ENCODE results near the gene APOL4. TPM values are rescaled to one million over a fixed set of nuclear protein-coding genes. Genes with fewer than 3 reads are reported as not detected.
"Not testable (repeated sequence)": the region's sequence is repeated elsewhere in the genome, so short reads cannot be mapped to it uniquely, and the experiment has no call there.

The APOL4 gene, protein sequence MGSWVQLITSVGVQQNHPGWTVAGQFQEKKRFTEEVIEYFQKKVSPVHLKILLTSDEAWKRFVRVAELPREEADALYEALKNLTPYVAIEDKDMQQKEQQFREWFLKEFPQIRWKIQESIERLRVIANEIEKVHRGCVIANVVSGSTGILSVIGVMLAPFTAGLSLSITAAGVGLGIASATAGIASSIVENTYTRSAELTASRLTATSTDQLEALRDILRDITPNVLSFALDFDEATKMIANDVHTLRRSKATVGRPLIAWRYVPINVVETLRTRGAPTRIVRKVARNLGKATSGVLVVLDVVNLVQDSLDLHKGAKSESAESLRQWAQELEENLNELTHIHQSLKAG
- total RNA-seq: 1 to 10 TPM; 3.3 to 7.9 (median 6.4) TPM

DNA sequence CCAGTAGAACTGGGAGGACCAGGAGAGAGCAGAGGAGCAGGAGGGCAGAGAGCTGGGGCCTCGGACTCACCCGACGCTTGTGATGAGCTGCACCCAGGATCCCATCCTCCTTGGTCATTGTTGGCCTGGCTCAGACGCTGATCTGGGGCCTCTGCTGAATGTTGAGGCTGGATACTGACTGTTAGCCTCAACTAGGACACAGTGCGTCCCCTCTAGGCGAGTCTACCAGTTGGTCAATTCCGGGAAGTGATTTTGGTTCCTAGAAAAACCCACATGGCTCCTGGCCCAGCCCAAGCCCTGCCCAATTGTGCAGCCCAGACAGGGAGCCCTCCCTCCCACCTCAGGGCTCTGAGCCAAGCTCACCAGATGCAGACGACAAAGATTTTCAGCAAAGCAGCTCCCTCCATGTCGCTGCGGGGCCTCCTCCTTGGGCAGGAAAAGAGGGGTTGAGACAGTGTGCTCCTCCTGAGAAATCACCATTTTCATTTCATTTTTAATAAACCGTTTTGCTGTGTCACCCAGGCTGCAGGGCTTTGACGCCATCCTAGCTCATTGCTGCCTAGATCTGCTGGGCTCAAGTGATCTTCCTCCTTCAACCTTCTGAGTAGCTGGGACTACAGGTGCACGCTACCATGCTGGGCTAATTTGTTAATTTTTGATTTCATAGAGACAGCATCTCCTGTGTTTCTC lies at the start of gene APOL4:
Gene APOL4, minus strand, starts transcription at position 180 of the 690 bp plus-strand sequence. Its CDS starts 75 bp downstream, at position 105.
- TF ChIP-seq POLR2AphosphoS5 (IDR thresholded peaks at IDR 0.05) (peak in 2 of 3 donors; percentile 49 to 65), POLR2A (IDR thresholded peaks at IDR 0.05) (peak in 1 of 2 donors; percentile 25), EP300 (IDR thresholded peaks at IDR 0.05) (no peak)
- TF ChIP-seq, protein P1, sequence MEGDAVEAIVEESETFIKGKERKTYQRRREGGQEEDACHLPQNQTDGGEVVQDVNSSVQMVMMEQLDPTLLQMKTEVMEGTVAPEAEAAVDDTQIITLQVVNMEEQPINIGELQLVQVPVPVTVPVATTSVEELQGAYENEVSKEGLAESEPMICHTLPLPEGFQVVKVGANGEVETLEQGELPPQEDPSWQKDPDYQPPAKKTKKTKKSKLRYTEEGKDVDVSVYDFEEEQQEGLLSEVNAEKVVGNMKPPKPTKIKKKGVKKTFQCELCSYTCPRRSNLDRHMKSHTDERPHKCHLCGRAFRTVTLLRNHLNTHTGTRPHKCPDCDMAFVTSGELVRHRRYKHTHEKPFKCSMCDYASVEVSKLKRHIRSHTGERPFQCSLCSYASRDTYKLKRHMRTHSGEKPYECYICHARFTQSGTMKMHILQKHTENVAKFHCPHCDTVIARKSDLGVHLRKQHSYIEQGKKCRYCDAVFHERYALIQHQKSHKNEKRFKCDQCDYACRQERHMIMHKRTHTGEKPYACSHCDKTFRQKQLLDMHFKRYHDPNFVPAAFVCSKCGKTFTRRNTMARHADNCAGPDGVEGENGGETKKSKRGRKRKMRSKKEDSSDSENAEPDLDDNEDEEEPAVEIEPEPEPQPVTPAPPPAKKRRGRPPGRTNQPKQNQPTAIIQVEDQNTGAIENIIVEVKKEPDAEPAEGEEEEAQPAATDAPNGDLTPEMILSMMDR (IDR thresholded peaks at IDR 0.05): no peak
- 49% methylated on average over 8 of the region's 13 CpGs for WGBS
- DNase-seq (ENCODE audit: low spot score in 2 of 2): peak; percentile 85 to 92
- Histone ChIP-seq H3K27ac (peak within 1 kb of the TSS; percentile 62), H3K4me3 (peak within 1 kb of the TSS; percentile 28), H3K9me3 (no peaks in the 10 kb centered on the region), H3K27me3 (no peaks in the 10 kb centered on the region), H3K36me3 (no peaks in the 10 kb centered on the region), H3K4me1 (peaks cover 36% of the 10 kb centered on the region)

DNA sequence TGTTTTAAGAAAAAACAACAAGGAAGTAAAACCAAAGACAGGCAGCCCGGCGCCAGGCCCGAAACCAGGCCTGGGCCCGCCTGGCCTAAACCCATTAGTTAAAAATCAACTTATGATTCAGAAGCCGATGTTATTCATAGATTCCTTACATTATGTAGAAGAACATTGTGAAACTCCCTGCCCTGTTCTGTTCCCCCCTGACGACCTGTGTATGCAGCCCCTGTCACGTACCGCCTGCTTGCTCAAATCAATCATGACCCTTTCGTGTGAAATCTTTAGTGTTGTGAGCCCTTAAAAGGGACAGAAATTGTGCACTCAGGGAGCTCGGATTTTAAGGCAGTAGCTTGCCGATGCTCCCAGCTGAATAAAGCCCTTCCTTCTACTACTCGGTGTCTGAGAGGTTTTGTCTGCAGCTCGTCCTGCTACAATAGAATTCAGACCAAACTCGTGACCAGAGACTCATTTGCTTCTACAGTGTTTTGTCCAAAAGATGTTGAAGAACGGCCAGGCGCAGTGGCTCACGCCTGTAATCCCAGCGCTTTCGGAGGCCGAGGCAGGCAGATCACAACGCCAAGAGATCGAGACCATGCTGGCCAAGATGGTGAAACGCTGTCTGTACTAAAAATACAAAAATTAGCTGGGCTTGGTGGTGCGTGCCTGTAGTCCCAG lies 48.8 kb upstream of the APOL4 start:
- not testable (repeated sequence) for H3K4me3 ChIP-seq; H3K36me3 ChIP-seq; H3K27ac ChIP-seq; DNase-seq (ENCODE audit: low spot score in 2 of 2); H3K9me3 ChIP-seq; H3K27me3 ChIP-seq
- WGBS: 87% methylated on average over 24 of the region's 24 CpGs
- peaks cover 30% of the 10 kb centered on the region for H3K4me1 ChIP-seq

DNA sequence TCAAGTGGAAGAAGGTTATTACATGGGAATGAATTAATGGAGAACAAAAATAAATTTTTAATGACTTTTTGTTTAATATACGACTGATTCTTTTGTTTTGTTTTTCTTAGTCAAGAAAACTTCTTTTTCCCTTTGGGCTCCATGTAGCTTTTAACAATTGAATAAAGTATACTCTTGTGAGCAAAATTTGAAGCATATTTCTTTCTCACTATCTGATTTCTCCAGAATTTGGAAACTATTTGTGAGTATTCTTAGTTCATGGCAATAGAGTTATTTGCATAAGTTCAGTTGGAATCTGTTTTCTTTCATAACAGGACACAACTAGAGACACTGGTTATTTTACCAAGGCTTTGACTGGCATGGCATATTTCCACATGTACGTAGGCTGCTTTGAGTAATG lies 47.6 kb upstream of the APOL4 start:
- Histone ChIP-seq H3K4me1 (peaks cover 21% of the 10 kb centered on the region), H3K27ac (no peak overlapping the region)
- WGBS: 90% methylated on average over 2 of the region's 2 CpGs

DNA sequence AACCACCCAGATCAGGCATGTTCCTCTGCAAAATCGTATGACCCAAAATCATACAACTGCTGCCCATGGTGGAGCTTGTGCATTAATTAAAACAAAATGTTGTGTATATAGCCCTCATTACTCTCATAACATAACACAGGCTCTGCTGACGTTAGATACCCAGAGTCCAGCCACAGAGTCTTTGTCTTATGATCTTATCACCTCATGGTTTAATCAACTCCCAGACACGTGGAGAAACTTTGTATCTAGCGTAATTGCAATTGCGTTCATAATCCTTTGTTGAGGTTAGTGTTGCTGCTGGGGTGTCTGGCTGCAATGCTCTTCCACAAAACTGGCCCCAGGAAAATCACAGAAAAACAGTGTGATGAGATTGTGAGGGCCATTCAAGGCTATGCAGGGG lies 46.3 kb upstream of the APOL4 start:
- TF ChIP-seq, protein P1 (IDR thresholded peaks at IDR 0.05): no peak
- TF ChIP-seq EP300 (IDR thresholded peaks at IDR 0.05) (no peak), POLR2AphosphoS5 (IDR thresholded peaks at IDR 0.05) (no peak), POLR2A (IDR thresholded peaks at IDR 0.05) (no peak)
- no peak overlapping the region for H3K27ac ChIP-seq
- 54% methylated on average over 5 of the region's 5 CpGs for WGBS
- no peaks in the 10 kb centered on the region for H3K9me3 ChIP-seq
- H3K36me3 ChIP-seq: no peaks in the 10 kb centered on the region
- peaks cover 17% of the 10 kb centered on the region for H3K4me1 ChIP-seq
- DNase-seq (ENCODE audit: low spot score in 2 of 2): no peak
- H3K4me3 ChIP-seq: no peak overlapping the region
- no peaks in the 10 kb centered on the region for H3K27me3 ChIP-seq

More for the DNA sequence above, 47.6 kb upstream of the APOL4 start:
- Histone ChIP-seq H3K27me3 (no peaks in the 10 kb centered on the region), H3K4me3 (no peak overlapping the region), H3K9me3 (no peaks in the 10 kb centered on the region), H3K36me3 (no peaks in the 10 kb centered on the region)
- TF ChIP-seq POLR2AphosphoS5 (IDR thresholded peaks at IDR 0.05): no peak
- no peak for TF ChIP-seq EP300 (IDR thresholded peaks at IDR 0.05)
- no peak for TF ChIP-seq POLR2A (IDR thresholded peaks at IDR 0.05)
- TF ChIP-seq, protein P1 (IDR thresholded peaks at IDR 0.05): no peak
- no peak for DNase-seq (ENCODE audit: low spot score in 2 of 2)

DNA sequence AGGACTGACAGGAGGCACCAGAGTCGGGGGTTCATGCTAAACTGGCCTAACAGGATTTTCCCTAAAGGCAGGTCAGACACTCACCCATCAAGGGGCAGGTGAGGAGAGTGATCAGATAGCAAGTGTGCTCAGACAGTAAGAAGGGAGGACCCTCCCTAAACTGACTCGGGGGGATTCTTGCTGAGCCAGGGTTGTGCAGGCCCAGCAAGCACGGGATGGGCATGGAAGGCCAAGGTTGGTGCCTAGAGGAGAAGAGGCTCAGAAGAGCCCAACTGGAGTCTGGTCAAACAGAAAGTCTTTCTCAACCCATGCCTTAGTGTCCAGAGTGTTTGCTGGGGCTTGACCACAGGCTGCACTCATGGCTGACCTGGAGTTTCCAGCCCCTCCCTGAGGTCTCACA lies 45.1 kb upstream of the APOL4 start:
- H3K4me3 ChIP-seq: no peak overlapping the region
- peaks cover 12% of the 10 kb centered on the region for H3K4me1 ChIP-seq
- no peaks in the 10 kb centered on the region for H3K9me3 ChIP-seq
- no peaks in the 10 kb centered on the region for H3K36me3 ChIP-seq
- 74% methylated on average over 3 of the region's 3 CpGs for WGBS
- TF ChIP-seq, protein P1 (IDR thresholded peaks at IDR 0.05): no peak
- no peak for TF ChIP-seq POLR2AphosphoS5 (IDR thresholded peaks at IDR 0.05)
- TF ChIP-seq POLR2A (IDR thresholded peaks at IDR 0.05): no peak
- no peak for TF ChIP-seq EP300 (IDR thresholded peaks at IDR 0.05)
- H3K27me3 ChIP-seq: no peaks in the 10 kb centered on the region
- DNase-seq (ENCODE audit: low spot score in 2 of 2): no peak
- no peak overlapping the region for H3K27ac ChIP-seq
